T-helper 1 cell treated with Interleukin-12 subunit alpha and Interleukin-12 subunit beta and Interleukin-4 antibody, amounts not matched to agents 30 ng/mL and 1 ng/mL, for 36 hours (primary cell): ENCODE measurements around the gene GRIN2C. TPM values are rescaled to one million over a fixed set of nuclear protein-coding genes. Genes with fewer than 3 reads are reported as not detected.

Experiments
- intact Hi-C: fragments of 100-400 bp; cut with micrococcal nuclease; formaldehyde crosslinking; loops from one replicate; pipeline ENCODE4 v1.15.1; 2024
- total RNA-seq: library from RNA; stranded (reverse); gene quantifications from 2 replicates; pipeline ENCODE4 v1.2.3, GENCODE V29; 2022

GRIN2C gene
- total RNA-seq, 1 donor from 2014 or later = 0.49 TPM

DNA sequence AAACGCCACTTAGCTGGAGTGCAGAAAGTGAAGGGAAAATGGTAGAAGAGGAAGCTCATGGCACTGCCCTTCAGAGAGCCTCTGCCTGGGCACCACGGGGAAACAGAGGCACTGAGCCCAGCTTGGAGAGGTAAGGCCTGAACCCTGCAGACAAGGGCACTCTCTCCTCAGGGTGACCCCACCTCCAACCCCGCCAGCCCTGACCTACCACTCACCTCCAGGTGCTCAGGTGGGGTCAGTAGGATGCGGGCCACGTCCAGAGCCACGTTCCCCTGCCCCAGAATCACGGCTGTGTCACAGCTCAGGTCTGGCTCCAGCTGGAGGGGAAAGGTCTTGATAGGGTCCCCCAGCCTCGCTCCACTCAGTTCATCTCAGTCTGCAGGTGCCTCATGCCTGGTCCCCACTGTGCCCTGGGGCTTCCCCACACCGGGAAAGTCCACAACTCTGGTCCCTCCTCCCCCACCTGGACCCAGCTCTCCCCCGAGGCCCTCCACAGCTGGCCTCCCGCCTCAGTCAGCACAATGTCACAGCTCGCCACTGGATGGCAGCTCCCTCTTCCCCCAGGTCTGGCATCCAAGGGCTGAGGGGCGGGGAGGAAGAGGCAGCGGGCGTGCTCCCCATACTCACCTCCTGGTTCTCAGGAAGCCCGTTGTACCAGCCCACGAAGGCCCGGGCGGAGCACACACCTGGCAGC lies 6.0 kb upstream of the GRIN2C start:
- intact Hi-C loops = loop anchor here (1.0 kb wide), 3 partner anchors 74 to 208 kb away; no protein-coding TSS in a partner anchor

DNA sequence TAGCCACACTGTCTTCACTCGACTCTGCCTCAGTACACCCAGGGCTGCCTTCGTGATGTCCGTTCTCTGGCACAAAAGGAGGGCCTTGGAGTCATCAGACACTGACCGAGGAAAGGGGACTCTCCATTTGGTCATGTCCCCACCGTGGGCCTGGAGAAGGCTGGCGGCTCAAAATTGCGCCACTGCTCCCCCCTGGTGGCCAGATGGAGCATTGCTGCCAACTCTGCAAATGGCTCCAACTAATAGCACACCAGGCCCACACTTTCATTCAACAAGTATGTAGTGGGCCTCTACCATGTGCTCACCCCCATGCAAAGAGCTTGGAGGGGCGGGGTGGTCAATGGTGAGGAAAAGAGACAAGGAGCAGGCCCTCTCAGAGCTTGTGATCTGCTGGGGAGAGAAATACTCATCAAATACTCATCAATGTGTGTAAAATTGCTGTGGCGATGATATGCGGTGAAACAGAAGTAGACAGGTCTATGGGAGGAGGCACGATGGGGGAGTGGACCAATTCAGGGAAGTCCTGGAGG lies 5.2 kb upstream of the GRIN2C start:
- intact Hi-C loops = loop anchor here (1.0 to 5.0 kb wide), 4 partner anchors 74 to 298 kb away; partner anchors contain the start of gene CD300H

DNA sequence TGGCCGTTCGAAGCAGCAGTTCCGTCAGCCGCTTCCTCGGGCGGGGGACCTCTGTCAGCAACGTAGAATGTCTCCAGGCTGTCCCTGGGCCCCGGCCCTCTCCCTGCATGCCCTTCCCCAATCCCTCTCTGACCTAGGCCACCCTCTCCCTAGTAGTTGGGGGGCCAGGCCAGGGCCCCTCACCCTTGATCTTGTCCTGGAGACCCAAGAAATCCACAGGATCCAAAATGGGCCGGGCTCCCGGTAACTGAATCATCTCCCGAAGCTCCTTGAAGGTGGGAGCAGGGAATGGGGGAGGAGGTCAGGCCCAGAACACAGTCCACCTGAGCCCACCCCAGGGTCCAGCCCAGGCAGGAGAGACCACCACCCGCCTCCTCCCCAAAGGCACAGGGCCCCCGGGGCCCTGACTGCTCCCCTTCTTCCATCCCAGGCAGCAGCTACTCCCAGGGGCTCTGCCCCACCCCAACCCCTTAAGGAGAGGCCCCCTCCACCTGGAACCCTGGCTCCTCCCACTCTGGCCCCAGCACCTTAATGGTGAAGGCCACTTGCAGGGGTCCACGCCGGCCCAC lies 4.7 kb upstream of the GRIN2C start:
- intact Hi-C loops = loop anchor here (5.0 kb wide), 1 partner anchor 297 kb away; the partner anchor contains the start of gene CD300H

- intact Hi-C loops = loop anchor here (5.0 kb wide), 1 partner anchor 296 kb away; the partner anchor contains the start of gene CD300H
These were observed 4.0 kb upstream of the GRIN2C start for GRCh38 chr17:74863420-74864296.

GRCh38 chr17:74862919-74863318 lies 3.2 kb upstream of the GRIN2C start:
- intact Hi-C loops = loop anchor here (5.0 kb wide), 1 partner anchor 296 kb away; the partner anchor contains the start of gene CD300H

DNA sequence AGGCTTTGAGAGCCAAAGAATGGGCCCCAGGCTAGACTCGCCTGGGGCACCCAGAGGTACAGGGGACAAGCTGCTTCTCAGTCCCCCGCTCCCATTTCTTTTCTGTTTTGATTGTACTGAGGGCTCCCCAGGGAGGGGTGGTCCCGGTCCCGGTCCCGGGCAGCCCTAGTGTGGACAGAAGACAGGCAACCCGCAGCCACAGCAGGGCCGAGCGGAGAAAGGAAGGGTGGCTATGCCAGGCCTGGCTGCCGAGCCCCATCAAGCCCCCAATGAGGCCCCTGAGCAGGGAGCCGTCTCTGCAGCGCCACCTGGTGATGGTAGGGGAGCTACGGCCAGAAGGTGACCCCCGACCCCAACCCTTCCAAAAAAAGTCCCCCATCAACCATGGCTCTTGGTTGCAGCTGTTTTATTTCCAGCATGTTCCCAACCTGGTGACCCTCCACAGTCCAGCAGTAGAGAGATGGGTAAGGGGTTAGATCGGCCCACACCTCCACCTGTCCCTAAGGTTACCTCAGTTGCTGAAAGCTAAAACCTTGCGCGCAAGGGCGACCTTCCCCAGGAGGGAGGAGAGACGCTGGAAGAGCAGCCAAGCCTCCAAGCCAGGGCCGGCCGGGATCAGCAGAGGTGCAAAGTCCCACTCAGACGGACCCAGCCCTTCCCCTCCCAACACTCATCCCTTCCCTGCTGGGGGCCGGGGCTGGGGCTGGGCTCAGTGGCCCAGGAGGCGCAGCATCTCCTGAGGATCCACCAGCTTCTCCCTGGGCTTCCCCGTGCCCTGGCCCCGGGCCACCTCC lies 2.6 kb upstream of the GRIN2C start:
- intact Hi-C loops = loop anchor here (5.0 kb wide), 1 partner anchor 295 kb away; the partner anchor contains the start of gene CD300H

- intact Hi-C loops = loop anchor here (5.0 kb wide), 1 partner anchor 294 kb away; the partner anchor contains the start of gene CD300H
These were observed 2.0 kb upstream of the GRIN2C start for GRCh38 chr17:74861662-74862107.

- intact Hi-C loops = loop anchor here (5.0 kb wide), 1 partner anchor 294 kb away; the partner anchor contains the start of gene CD300H
These were observed 1.4 kb upstream of the GRIN2C start for GRCh38 chr17:74860872-74861661.

GRCh38 chr17:74860229-74860871 lies 665 bp upstream of the GRIN2C start:
- intact Hi-C loops = loop anchor here (5.0 kb wide), 1 partner anchor 293 kb away; the partner anchor contains the start of gene CD300H

- intact Hi-C loops = no loop called here
These were observed 820 bp downstream of the GRIN2C start for GRCh38 chr17:74858672-74859458.

DNA sequence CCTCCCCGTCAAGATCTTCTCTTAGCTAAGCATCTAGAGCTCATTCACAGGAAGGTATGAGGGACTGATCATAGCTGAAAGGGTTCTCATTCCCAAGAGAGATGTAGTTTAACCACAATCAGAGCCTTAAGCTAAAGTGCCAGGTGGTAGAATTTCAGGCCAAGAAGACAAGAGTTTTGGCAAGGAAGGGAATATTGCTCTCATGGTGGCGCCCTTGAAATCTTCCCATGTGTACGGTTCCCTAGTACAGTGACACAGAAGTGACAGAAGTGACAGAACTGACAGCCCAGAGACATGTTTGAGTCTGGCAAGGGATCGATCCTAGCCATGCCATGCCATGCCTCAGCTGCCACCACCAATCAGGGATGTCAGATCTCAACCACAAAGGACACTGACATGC lies 2.5 kb downstream of the GRIN2C start:
- intact Hi-C loops = no loop called here

DNA sequence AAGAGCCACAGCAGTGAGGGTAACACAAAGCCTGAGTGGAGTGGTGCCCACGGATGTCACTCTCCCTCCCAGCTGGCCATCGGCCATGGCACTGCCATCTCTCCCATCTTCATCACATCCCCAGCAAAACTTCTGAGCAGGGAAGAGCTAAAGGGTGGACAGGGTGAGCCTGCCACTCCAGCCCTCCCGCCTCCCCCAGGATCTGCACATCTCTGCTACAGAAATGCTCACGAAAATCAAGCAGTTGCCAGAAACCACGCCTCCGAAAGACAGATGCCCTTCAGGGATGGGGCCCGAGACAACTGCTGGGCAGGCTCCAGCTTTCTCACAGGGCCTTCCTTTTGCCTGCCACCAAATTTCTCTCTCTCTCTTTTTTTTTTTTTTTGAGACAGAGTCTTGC lies 3.6 kb downstream of the GRIN2C start:
- intact Hi-C loops = no loop called here

GRCh38 chr17:74855323-74855722 lies 4.4 kb downstream of the GRIN2C start:
- intact Hi-C loops = no loop called here

DNA sequence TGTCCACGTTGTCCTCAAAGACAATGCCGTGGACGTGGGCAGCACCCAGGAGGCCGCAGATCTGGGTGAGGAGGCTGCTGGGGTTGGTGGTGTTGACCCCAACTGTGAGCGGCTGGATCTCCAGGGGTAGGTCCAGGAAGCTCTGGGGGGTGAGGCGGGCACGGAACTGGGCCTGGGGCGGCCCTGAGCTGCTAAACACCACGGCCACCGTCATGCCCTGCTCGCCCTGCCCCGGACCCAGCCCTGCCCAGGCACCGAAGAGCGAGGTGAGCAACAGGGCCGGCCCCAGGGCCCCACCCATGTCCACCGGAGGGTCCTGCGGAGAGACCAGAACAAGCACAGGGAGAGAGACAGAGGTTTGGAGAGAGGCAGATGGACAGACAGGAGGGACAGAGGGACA lies 4.9 kb downstream of the GRIN2C start:
- intact Hi-C loops = no loop called here

DNA sequence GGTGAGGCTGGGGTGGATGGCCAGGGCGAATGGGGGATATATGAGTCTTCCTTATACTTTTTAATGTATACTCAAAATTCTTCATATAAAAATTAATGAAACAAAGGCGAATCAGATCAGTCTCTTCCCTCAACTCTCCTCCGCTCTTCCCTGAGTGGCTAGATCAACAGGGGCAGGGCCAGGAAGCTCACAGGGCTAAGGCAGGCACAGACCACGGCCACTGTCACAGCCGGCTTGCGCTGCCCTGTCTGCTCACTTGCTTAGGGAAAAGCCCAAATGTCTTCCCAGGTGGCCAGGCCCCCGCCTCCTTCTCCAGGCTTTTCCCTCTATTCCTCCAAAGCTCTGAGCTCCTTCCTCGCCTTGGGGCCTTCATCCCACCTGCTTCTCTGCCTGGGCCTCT lies 6.0 kb downstream of the GRIN2C start:
- intact Hi-C loops = loop anchor here (2.0 kb wide), 2 partner anchors 63 to 77 kb away; partner anchors contain the start of gene NAT9

GRCh38 chr17:74853048-74853397 lies 6.7 kb downstream of the GRIN2C start:
- intact Hi-C loops = loop anchor here (2.0 kb wide), 2 partner anchors 62 to 76 kb away; partner anchors contain the start of gene NAT9

DNA sequence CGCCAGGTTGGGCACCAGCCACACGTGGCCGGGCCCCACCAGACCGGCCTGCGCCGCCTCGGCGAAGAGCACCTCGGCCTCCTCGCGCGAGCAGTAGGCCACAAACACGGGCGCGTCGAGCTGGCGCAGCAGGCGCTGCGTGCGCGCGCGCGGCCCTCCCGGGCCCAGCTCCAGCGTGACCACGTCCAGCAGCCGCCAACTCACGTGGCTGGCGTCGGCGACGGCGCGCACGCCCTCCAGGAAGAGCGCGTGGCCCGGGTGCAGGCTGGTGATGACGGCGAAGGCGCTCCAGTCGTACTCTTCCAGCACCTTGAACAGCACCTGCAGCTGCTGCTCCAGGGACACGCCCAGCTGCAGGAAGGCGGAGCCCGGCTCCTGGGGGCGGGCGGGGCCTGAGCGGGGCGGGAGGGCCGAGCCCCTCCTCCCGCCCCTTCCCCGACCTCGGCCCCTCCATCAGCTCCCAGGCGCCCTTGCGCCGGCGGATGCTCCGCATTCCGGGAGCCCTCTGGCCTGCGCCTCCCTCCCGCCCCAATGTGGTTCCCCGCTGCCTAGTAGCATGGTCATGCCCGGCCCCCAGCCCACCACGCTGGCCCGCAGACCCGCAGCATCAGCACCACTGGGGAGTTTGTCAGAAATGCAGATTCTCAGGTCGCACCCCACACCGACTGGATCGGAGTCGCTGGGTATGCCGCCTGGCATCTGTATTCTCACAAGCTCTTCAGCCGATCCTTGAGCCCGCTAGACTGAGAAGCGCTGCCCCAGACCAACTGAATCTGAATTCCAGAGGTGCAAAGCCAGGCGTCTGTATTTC lies 7.2 kb downstream of the GRIN2C start:
- intact Hi-C loops = loop anchor here (1.0 to 2.0 kb wide), 4 partner anchors 21 to 104 kb away; partner anchors contain the start of genes NAT9 and NHERF1
